ENCODE data around the gene CCS.

DNA sequence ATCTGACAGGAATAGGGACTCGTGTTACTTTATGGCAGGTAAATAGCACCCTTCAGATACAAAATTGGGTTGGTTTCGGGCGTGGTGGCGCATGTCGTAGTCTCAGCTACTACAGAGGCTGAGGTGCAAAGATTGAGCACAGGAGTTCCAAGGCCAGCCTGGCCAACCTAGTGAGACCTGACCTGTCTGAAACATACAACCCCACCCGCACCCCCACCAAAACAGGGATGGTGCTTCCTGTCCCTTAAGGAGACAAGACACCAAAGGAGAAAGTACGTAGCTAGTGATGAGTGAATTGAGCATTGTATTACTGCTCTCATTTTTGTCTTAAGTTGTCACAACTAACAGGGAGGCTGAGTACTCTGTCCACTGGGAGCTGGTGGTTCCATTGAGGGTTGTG is 59.7 kb downstream of the CCS start:
- TF ChIP-seq, protein P1, sequence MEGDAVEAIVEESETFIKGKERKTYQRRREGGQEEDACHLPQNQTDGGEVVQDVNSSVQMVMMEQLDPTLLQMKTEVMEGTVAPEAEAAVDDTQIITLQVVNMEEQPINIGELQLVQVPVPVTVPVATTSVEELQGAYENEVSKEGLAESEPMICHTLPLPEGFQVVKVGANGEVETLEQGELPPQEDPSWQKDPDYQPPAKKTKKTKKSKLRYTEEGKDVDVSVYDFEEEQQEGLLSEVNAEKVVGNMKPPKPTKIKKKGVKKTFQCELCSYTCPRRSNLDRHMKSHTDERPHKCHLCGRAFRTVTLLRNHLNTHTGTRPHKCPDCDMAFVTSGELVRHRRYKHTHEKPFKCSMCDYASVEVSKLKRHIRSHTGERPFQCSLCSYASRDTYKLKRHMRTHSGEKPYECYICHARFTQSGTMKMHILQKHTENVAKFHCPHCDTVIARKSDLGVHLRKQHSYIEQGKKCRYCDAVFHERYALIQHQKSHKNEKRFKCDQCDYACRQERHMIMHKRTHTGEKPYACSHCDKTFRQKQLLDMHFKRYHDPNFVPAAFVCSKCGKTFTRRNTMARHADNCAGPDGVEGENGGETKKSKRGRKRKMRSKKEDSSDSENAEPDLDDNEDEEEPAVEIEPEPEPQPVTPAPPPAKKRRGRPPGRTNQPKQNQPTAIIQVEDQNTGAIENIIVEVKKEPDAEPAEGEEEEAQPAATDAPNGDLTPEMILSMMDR (IDR thresholded peaks at IDR 0.05), result no peak
- TF ChIP-seq POLR2A (IDR thresholded peaks at IDR 0.05), result no peak
